ENCODE results near the gene EIF2D.
"Not testable (repeated sequence)": the region's sequence is repeated elsewhere in the genome, so short reads cannot be mapped to it uniquely, and the experiment has no call there.

The EIF2D gene

DNA sequence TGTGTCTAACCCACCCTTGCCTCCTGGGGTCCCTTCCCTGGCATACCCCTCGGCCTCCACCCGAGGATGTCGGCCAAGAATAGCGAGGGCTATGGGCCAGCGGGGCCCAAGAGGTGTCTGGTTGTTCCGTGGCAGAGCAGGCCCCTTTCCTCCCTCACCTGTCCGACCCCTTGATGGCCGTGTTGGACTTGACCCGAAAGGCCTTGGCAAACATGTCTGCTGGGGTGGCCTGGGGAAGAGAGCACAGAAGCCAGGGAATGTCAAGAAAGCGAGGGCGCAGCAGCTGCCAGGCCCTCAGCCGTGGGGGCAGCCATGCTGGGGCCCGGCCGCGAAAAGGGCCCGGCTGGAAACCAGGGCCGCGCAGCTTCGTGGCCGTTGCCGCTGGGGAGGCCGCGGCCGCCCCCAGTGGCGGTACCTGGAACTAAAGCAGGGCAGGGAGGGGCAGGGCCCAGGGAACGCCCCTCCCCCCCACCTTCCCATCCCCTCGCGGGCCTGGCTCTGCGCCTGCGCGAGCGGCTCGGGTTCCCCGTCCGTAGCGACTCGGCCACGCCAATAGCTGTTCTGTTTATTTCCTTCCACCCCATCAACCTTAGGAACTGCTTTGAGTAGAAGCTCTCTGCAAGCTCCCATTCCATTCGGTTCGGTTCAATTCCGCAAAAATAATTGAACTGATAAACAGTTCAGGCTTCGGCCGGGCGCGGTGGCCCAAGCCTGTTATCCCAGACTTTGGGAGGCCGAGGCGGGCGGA, at the start of gene EIF2D:
EIF2D (minus strand) TSS at position 337 of the 748 bp plus-strand sequence; CDS start at position 214, 123 bp downstream.
- intact Hi-C loops (cut with DNase I), result no loop called here
- DNase-seq, result peak; percentile 79 to 98 (median 95)

DNA sequence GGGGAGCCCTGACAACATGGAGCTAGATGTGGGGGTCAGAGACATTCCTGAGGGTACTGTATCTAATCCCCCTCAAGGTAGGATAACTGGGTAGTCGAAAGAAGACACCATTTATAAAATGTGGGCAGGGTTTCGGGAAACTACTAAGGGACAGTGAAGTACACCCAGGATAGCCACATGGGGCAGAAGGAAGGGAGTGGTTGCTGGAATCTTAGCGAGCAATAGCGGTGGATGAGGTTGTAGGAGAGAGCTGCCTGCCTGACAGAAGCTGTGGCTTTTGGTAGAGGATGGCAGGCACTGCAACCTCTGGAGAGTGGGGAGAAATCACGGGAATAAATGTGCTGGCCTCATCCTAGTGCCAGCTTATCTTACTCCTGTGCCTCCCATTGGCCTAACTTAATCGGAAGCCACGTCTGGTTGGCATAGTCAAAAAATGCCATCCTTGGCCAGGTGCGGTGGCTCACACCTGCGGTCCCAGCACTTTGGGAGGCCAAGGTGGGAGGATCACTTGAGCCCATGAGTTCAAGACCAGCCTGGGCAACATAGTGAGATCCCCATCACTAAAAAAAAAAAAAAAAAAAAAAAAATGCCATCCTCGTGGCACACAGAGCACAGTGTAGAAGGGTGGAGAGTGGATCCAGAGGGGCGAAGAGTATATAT, 49.0 kb upstream of the EIF2D start:
- intact Hi-C loops (cut with DNase I), result no loop called here
- no peak for DNase-seq

- intact Hi-C loops (cut with DNase I), result no loop called here
- no peak for DNase-seq
These were observed 47.9 kb upstream of the EIF2D start for GRCh38 chr1:206660136-206660535.

DNA sequence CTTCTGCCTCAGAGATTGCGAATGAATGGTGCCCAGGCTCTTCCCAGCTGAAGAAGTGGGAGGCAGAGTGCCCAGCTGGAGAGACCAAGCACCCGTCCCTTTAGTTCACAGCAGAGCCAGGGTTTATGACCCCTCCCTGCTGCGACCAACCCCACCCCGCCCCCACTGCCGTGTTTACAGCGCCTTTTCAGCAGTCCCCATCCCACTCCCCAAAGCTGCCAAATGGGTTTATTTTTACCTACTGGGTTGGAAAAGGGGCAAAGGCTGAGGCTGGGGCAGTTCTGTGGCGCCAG, 46.7 kb upstream of the EIF2D start:
- DNase-seq, result peak in 1 of 42 donors; percentile 11

DNA sequence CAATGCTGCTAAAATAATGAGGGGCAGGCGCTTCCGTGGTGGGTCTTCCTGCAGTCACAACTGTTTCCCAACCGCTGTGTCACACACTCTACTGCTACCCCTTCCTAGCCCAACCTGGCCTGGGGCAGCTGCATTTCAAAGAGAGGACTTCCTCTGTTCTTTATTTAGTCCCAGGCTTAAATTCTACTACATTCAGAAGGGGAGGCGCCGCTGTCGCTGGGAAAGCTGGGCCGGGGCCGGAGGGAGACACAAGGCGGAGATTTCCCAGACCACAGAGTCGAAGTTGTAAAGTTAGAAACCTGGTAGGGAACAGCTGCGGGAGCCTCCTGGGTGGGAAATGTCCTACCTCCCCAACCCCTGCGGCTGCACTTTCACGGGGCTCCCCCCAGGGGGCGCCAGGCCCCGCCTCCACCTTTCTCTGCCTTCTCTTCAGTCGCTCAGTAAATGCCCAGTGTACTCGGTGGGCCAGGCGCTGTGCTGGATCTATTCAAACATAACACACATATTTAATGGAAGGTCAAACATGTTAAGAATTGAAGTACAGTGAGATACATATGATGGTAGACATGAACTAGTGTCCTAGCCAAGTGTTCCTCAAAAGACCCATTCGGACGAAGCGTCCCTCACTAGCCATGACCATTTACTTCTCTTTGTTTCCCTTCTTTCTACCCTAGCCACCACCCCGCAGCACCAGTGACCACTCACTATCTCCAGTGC, 46.2 kb upstream of the EIF2D start:
- peak in 19 of 42 donors; percentile 17 to 78 (median 39) for DNase-seq
- intact Hi-C loops (cut with DNase I), result no loop called here

More for the DNA sequence above, 46.7 kb upstream of the EIF2D start:
- intact Hi-C loops (cut with DNase I), result no loop called here

- intact Hi-C loops (cut with DNase I), result no loop called here
- no peak for DNase-seq
These were observed 45.5 kb upstream of the EIF2D start for GRCh38 chr1:206657751-206658150.

- intact Hi-C loops (cut with DNase I), result no loop called here
- no peak for DNase-seq
These were observed 44.7 kb upstream of the EIF2D start for GRCh38 chr1:206656936-206657335.

GRCh38 chr1:206655471-206655882, 43.2 kb upstream of the EIF2D start:
- DNase-seq, result no peak

GRCh38 chr1:206654828-206655227, 42.6 kb upstream of the EIF2D start:
- no peak for DNase-seq
- intact Hi-C loops (cut with DNase I), result no loop called here

More at GRCh38 chr1:206655471-206655882, 43.2 kb upstream of the EIF2D start:
- intact Hi-C loops (cut with DNase I), result no loop called here

GRCh38 chr1:206653715-206654459, 41.6 kb upstream of the EIF2D start:
- intact Hi-C loops (cut with DNase I), result no loop called here
- no peak for DNase-seq

DNA sequence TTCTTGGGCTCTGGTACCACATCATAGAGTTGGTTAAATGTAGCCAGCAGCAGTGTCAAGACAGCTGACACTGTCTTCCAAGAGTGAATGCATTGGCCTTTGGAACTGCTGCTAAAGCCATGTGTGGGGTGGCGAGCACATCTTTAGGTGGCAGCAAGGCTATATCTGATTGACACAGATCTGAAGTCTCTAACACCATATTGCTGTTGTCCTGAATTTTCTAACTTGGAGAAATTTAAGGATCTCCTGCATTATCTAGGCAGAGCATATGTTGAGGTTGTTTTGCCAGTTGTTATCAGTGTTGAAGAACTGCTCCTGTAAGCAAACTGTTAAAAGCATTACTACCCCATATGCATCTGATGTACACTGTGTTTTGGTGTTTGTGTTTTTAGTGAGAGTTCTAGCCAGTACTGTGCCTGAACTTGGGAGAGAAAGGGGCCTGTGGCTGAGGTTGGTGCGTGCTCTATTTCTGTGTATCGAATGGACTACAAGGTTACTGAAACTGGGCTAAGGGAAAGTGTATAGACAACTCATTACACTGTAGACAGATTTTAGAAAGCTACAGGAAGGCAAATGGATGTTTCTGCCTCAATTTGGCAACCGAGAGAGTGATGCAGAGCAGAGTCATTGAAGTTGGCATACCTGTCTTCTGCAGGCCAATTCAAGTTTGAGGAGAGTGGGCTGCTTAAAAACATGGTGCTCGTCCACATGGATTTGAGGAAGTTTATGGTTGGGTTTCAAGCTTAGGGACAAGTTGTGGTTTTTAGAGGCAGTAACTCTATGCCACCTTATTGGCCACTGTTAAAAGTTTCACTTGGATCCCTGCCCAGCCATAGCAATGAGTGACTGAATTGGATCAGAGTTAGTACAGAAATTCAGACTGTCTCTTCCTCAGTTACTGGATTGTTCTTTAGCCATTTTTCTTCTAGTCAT, 40.0 kb upstream of the EIF2D start:
- peak in 1 of 42 donors; percentile 28 for DNase-seq

DNA sequence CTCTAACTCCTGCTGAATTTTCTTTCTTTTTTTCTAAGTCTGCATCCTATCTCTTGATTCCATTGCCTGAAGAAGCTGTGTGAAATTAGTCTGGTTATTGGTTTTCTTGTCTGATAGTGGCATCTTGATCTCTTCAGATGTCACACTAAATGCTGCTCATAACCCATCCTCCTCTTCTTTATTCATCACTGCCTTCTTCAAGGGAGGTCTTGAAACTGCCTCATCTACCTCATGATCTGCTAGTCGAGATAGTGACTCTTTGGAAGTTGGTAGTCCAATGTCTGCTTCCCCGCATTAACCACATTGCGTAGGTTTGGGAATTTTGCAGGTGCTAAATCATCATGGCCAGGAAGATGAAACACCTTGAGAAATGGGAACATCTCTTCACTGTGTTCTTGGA, 38.7 kb upstream of the EIF2D start:
- DNase-seq, result no peak
- intact Hi-C loops (cut with DNase I), result no loop called here

More for the DNA sequence above, 40.0 kb upstream of the EIF2D start:
- intact Hi-C loops (cut with DNase I), result no loop called here

- intact Hi-C loops (cut with DNase I), result no loop called here
- DNase-seq, result no peak
These were observed 37.1 kb upstream of the EIF2D start for GRCh38 chr1:206649261-206649921.

DNA sequence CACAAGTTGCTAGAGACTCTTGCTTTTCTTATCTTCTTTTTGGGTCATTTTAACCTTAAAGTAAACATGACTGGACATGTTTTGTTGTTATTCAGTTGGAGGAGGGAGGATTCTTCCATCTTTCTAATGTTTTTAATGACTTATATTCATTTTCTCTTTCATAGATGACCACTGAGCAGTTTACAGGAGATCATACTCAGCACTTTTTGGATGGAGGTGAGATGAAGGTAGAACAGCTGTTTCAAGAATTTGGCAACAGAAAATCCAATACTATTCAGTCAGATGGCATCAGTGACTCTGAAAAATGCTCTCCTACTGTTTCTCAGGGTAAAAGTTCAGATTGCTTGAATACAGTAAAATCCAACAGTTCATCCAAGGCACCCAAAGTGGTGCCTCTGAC, 35.0 kb upstream of the EIF2D start:
- no peak for DNase-seq
- intact Hi-C loops (cut with DNase I), result no loop called here

GRCh38 chr1:206646504-206646903, 34.2 kb upstream of the EIF2D start:
- no peak for DNase-seq
- intact Hi-C loops (cut with DNase I), result no loop called here

GRCh38 chr1:206643118-206643698, 30.9 kb upstream of the EIF2D start:
- no peak for DNase-seq
- intact Hi-C loops (cut with DNase I), result no loop called here

- intact Hi-C loops (cut with DNase I); DNase-seq: not testable (repeated sequence)
These were observed 29.8 kb upstream of the EIF2D start for GRCh38 chr1:206642074-206642473.

Data from head of caudate nucleus (tissue), 42 donors.